Measurements from ENCODE around the gene SV2B. TPM values are rescaled to one million over a fixed set of nuclear protein-coding genes. Genes with fewer than 3 reads are reported as not detected.
"Not testable (repeated sequence)": the region's sequence is repeated elsewhere in the genome, so short reads cannot be mapped to it uniquely, and the experiment has no call there.

Gene SV2B
- total RNA-seq, 6 donors from 2014 or later: 0.40 to 1.4 (median 0.62) TPM; not detected in 2

DNA sequence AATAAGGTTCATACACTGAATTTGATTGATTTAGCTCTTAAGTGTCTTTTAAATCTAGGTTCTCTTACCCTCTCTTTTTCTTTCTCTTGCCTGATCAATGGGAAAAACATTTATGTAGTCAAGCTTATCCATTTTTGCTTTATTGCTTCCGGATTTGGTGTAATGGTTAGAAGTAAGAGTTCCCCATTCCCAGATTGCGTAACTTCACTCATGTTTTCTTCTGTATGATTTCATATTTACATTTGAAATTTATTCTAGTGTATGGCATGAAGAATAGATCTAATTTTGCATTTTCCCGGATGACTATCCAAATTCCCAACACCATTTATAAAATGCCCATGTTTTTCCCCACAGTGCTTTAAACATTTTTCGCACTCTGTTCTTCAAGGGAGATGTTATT, 27.9 kb upstream of the SV2B start:
- WGBS, 2 donors: 78 to 82% methylated on average over 4 of the region's 4 CpGs
- Histone ChIP-seq H3K9me3 (no peaks in the 10 kb centered on the region), H3K27me3 (no peaks in the 10 kb centered on the region), H3K4me3 (no peak overlapping the region), H3K4me1 (no peaks in the 10 kb centered on the region), H3K36me3 (no peaks in the 10 kb centered on the region), H3K27ac (no peak overlapping the region)
- TF ChIP-seq EP300 (IDR thresholded peaks at IDR 0.05) (no peak), POLR2AphosphoS5 (IDR thresholded peaks at IDR 0.05) (no peak), CTCF (IDR thresholded peaks at IDR 0.05) (no peak), POLR2A (IDR thresholded peaks at IDR 0.05) (no peak)
- DNase-seq (no peak), ATAC-seq (ENCODE audit: low FRiP score in 2 of 2) (no peak)

GRCh38 chr15:91073077-91073476, 27.0 kb upstream of the SV2B start:
- DNase-seq: no peak
- 76 to 91% methylated on average over 2 of the region's 2 CpGs for WGBS, 2 donors

GRCh38 chr15:91073768-91074167, 26.3 kb upstream of the SV2B start:
- Histone ChIP-seq H3K9me3 (no peaks in the 10 kb centered on the region), H3K4me1 (no peaks in the 10 kb centered on the region), H3K36me3 (no peaks in the 10 kb centered on the region), H3K27me3 (no peaks in the 10 kb centered on the region), H3K4me3 (no peak overlapping the region), H3K27ac (no peak overlapping the region)
- no peak for ATAC-seq (ENCODE audit: low FRiP score in 2 of 2)
- 88 to 96% methylated on average over 1 of the region's 1 CpG for WGBS, 2 donors
- TF ChIP-seq POLR2A (IDR thresholded peaks at IDR 0.05) (no peak), POLR2AphosphoS5 (IDR thresholded peaks at IDR 0.05) (no peak), CTCF (IDR thresholded peaks at IDR 0.05) (no peak), EP300 (IDR thresholded peaks at IDR 0.05) (no peak)
- DNase-seq: no peak

More at GRCh38 chr15:91073077-91073476, 27.0 kb upstream of the SV2B start:
- no peak for TF ChIP-seq POLR2AphosphoS5 (IDR thresholded peaks at IDR 0.05)
- no peak for TF ChIP-seq EP300 (IDR thresholded peaks at IDR 0.05)
- no peak for TF ChIP-seq POLR2A (IDR thresholded peaks at IDR 0.05)
- no peak for TF ChIP-seq CTCF (IDR thresholded peaks at IDR 0.05)
- H3K27ac ChIP-seq: no peak overlapping the region
- H3K36me3 ChIP-seq: no peaks in the 10 kb centered on the region
- no peaks in the 10 kb centered on the region for H3K4me1 ChIP-seq
- no peaks in the 10 kb centered on the region for H3K27me3 ChIP-seq
- no peak overlapping the region for H3K4me3 ChIP-seq
- no peak for ATAC-seq (ENCODE audit: low FRiP score in 2 of 2)
- no peaks in the 10 kb centered on the region for H3K9me3 ChIP-seq

DNA sequence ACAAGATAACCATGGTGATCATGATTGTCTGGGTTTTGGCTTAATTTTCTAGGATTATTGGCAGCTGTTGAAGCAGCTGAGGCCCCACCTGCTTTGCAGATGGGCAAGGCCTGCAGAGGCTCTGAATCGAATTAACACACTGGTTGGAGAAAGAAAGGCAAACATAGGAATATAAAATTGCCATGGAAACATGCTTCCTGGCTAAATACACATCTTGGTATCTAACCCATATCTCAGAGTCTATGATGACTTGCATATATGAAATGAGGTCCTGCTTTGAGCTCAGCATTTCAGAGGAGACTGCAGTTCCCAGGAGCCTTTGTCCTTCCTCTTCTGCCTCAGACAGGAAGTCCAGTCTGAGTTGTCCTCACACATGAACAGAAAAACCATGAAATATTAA, 24.3 kb upstream of the SV2B start:
- Histone ChIP-seq H3K4me1 (no peaks in the 10 kb centered on the region), H3K27ac (no peak overlapping the region), H3K9me3 (no peaks in the 10 kb centered on the region), H3K27me3 (no peaks in the 10 kb centered on the region), H3K36me3 (no peaks in the 10 kb centered on the region), H3K4me3 (no peak overlapping the region)
- WGBS, 2 donors: 52 to 66% methylated on average over 1 of the region's 1 CpG
- ATAC-seq (ENCODE audit: low FRiP score in 2 of 2): no peak
- TF ChIP-seq EP300 (IDR thresholded peaks at IDR 0.05) (no peak), CTCF (IDR thresholded peaks at IDR 0.05) (no peak)
- no peak for DNase-seq

DNA sequence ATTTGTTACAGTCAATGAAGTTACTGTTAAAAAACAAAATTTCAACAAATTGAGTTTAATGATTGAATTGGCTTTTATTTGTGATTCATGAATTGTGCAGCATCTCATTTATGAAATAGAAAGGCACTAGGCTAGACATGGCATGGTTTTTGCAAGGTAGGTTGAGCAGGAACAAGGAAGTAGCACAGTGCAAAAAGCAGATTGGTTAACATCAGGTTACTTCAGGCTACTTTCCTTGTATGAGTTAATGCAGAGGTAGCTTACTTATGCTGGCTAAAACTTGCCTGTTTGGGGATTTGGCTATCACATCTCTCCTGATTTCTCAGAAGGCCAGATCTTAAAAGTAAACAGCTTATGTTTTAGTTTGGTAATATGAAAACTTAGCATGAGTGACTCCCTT, 23.0 kb upstream of the SV2B start:
- no peak for ATAC-seq (ENCODE audit: low FRiP score in 2 of 2)
- Histone ChIP-seq H3K36me3 (no peaks in the 10 kb centered on the region), H3K9me3 (no peaks in the 10 kb centered on the region), H3K27me3 (no peaks in the 10 kb centered on the region), H3K4me3 (no peak overlapping the region), H3K4me1 (no peaks in the 10 kb centered on the region), H3K27ac (no peak overlapping the region)
- DNase-seq: no peak
- TF ChIP-seq EP300 (IDR thresholded peaks at IDR 0.05) (no peak), CTCF (IDR thresholded peaks at IDR 0.05) (no peak), POLR2AphosphoS5 (IDR thresholded peaks at IDR 0.05) (no peak)

GRCh38 chr15:91093866-91094265, 6.2 kb upstream of the SV2B start:
- H3K27ac ChIP-seq; H3K4me3 ChIP-seq; H3K36me3 ChIP-seq; DNase-seq; H3K9me3 ChIP-seq; H3K4me1 ChIP-seq; ATAC-seq (ENCODE audit: low FRiP score in 2 of 2): not testable (repeated sequence)
- WGBS, 2 donors: 73 to 90% methylated on average over 2 to 4 of the region's 4 CpGs
- H3K27me3 ChIP-seq: peaks cover 0 to 12% (median 0%) of the 10 kb centered on the region in 4 donors

Data from upper lobe of left lung (tissue), 6 donors.